GM12878 (cell line): ENCODE results near the gene CAMK2B. TPM values are rescaled to one million over a fixed set of nuclear protein-coding genes. Genes with fewer than 3 reads are reported as not detected.

Experiments
- ATAC-seq: fragments of 200-7000 bp; cut with Tn5 transposase; 3 replicates; pipeline ENCODE4 v1.9.1; 2020; ENCODE audit warnings: mild to moderate bottlenecking, moderate library complexity
- BruUV-seq: library from RNA; stranded (reverse); fragments of 400-500 nt; replicated peaks from 2 replicates; lab custom pipeline; 2021; lab: Mats Ljungman, UMichigan
- CTCF ChIA-PET: fragments of 300-600 bp; sonication (Branson Sonifier 250); formaldehyde crosslinking; extraction: SDS; loops from one replicate; lab custom pipeline; 2021; ENCODE audit warnings: inconsistent platforms; lab: Yijun Ruan, JAX
- POLR2A ChIA-PET: fragments of 350-600 bp; formaldehyde crosslinking; extraction: SDS; loops from one replicate; lab custom pipeline; 2021; ENCODE audit warnings: inconsistent platforms; lab: Charles Lee
- RAD21 ChIA-PET: fragments of 300-600 bp; sonication (Branson Sonifier 250); formaldehyde crosslinking; loops from one replicate; lab custom pipeline; 2023; ENCODE audit warnings: antibody characterized with exemption; ENCODE audit not compliant: unreplicated experiment; lab: Charles Lee
- SMC1A ChIA-PET: fragments of 300-600 bp; sonication (Branson Sonifier 250); formaldehyde crosslinking; loops from one replicate; lab custom pipeline; 2023; ENCODE audit not compliant: unreplicated experiment, uncharacterized antibody; lab: Charles Lee
- DNase-seq: peaks from one replicate; pipeline ENCODE4 v3.0.0-alpha.2; 2011; ENCODE audit warnings: low read depth, low spot score
- FAIRE-seq: peaks from 3 replicates; lab custom pipeline; 2011; peaks lifted over from hg19 to GRCh38; lab: Jason Lieb, UNC
- H2AFZ ChIP-seq: 2 replicates; pipeline ENCODE4 v1.6.0; 2011; ENCODE audit warnings: low read depth, low read length, control low read depth; ENCODE audit not compliant: control insufficient read depth
- H3K27ac ChIP-seq: 2 replicates; pipeline ENCODE4 v1.5.1; 2011; ENCODE audit warnings: control low read depth; ENCODE audit not compliant: control insufficient read depth, insufficient read depth
- H3K27me3 ChIP-seq, 2 experiments: replicated peaks in 1 of 2; 2 replicates each; pipeline versions ENCODE4 v1.6.0 to v1.6.1; 2011; ENCODE audit warnings: low read length in 1 of 2; ENCODE audit not compliant: control insufficient read depth in 2 of 2, insufficient read depth in 2 of 2
- H3K36me3 ChIP-seq, 2 experiments: 2 replicates each; pipeline ENCODE4 v1.5.1; 2011; ENCODE audit warnings: low read length in 1 of 2; ENCODE audit not compliant: control insufficient read depth in 2 of 2, insufficient read depth in 2 of 2
- H3K4me1 ChIP-seq: 2 replicates; pipeline ENCODE4 v1.6.1; 2011; ENCODE audit warnings: mild to moderate bottlenecking, low read length, moderate library complexity, mixed read lengths; ENCODE audit not compliant: control insufficient read depth, insufficient read depth
- H3K4me2 ChIP-seq: 2 replicates; pipeline ENCODE4 v1.6.0; 2011; ENCODE audit warnings: control low read depth; ENCODE audit not compliant: control insufficient read depth, insufficient read depth
- H3K4me3 ChIP-seq: fragments of 200-600 bp; sonication (generic); 2 replicates; pipeline ENCODE4 v1.5.1; 2016
- H3K79me2 ChIP-seq: 2 replicates; pipeline ENCODE4 v1.6.0; 2011; ENCODE audit warnings: low read length; ENCODE audit not compliant: control insufficient read depth, insufficient read depth
- H3K9ac ChIP-seq: 2 replicates; pipeline ENCODE4 v1.8.0; 2011; ENCODE audit warnings: low read length, control low read depth, mixed read lengths; ENCODE audit not compliant: control insufficient read depth, insufficient read depth
- H3K9me3 ChIP-seq: replicated peaks from 3 replicates; pipeline ENCODE4 v1.5.1; 2011; ENCODE audit warnings: mild to moderate bottlenecking, low read length; ENCODE audit not compliant: control insufficient read depth, insufficient read depth
- H4K20me1 ChIP-seq: 2 replicates; pipeline ENCODE4 v1.6.0; 2011; ENCODE audit not compliant: control insufficient read depth, insufficient read depth
- ASH2L ChIP-seq: fragments of 300-600, 200-600 bp; sonication (generic); IDR thresholded peaks from 2 replicates; pipeline ENCODE4 v1.6.1; 2017; ENCODE audit warnings: low read depth, mild to moderate bottlenecking, borderline replicate concordance
- EED ChIP-seq: sonication (generic); IDR thresholded peaks from 2 replicates; pipeline ENCODE4 v1.6.1; 2016; ENCODE audit warnings: antibody characterized with exemption, low read depth
- FOXM1 ChIP-seq: IDR thresholded peaks from 2 replicates; pipeline ENCODE4 v1.6.1; 2012; ENCODE audit warnings: low read depth, mild to moderate bottlenecking, inconsistent platforms, low read length, moderate library complexity
- IRF4 ChIP-seq: IDR thresholded peaks from 2 replicates; pipeline ENCODE4 v1.6.1; 2011; ENCODE audit warnings: low read depth, low read length
- PAX5 ChIP-seq: IDR thresholded peaks from 2 replicates; pipeline ENCODE4 v1.6.1; 2011; ENCODE audit warnings: low read depth, low read length, borderline replicate concordance
- PML ChIP-seq: IDR thresholded peaks from 2 replicates; pipeline ENCODE4 v1.6.1; 2012; ENCODE audit warnings: low read length, inconsistent platforms
- RAD21 ChIP-seq: IDR thresholded peaks from 2 replicates; pipeline ENCODE4 v1.6.1; 2011; ENCODE audit warnings: mild to moderate bottlenecking, low read depth, low read length, moderate library complexity; ENCODE audit not compliant: insufficient read depth
- SPI1 ChIP-seq: IDR thresholded peaks from 2 replicates; pipeline ENCODE4 v1.6.1; 2011; ENCODE audit warnings: low read depth, mild to moderate bottlenecking, low read length, moderate library complexity, borderline replicate concordance; ENCODE audit not compliant: insufficient read depth
- TAF1 ChIP-seq: IDR thresholded peaks from 2 replicates; pipeline ENCODE4 v1.6.1; 2011; ENCODE audit warnings: mild to moderate bottlenecking, low read depth, low read length, borderline replicate concordance
- TCF7 ChIP-seq: IDR thresholded peaks from 2 replicates; pipeline ENCODE4 v1.6.1; 2014; ENCODE audit warnings: antibody characterized with exemption, borderline replicate concordance
- WGBS: methylation state at CpG from one replicate; pipeline ENCODE4 v1.1.6; 2016; ENCODE audit warnings: low lambda C conversion rate; ENCODE audit not compliant: insufficient replicate concordance, insufficient coverage; ENCODE audit errors: missing lambda C conversion rate; 5-methylcytosine and 5-hydroxymethylcytosine counted together
- in situ Hi-C: fragments of 300-500 bp; cut with MboI; formaldehyde crosslinking; loops from 9 replicates; pipeline ENCODE4 v1.14.3; 2018; ENCODE audit warnings: mixed read lengths
- intact Hi-C: fragments of 100-400 bp; cut with micrococcal nuclease; formaldehyde crosslinking; loops from one replicate; pipeline ENCODE4 v1.14.2; 2022; ENCODE audit not compliant: unreplicated experiment
- polyA plus RNA-seq, 11 experiments: library from polyadenylated mRNA; depleted of rRNA in 4 of 11; unstranded in 6 of 11; stranded (reverse) in 5 of 11; fragments of >200 nt; fragmentation: Nextera tagmentation in 4 of 11; fragmentation: Illumina TruSeq in 1 of 11; extraction: Ambion mirVana in 4 of 11; extraction: Trizol in 1 of 11; gene quantifications; 1 replicate in 1 of 11; 2 replicates in 10 of 11; pipeline versions ENCODE4 v1.2.1 to v1.2.3, GENCODE V29; 2011 to 2016; ENCODE audit warnings: inconsistent platforms in 2 of 11, missing spikeins in 2 of 11, low read depth in 1 of 11
- total RNA-seq, 4 experiments: library from RNA; depleted of rRNA in 3 of 4; stranded (reverse); fragments of >200 nt in 3 of 4; fragmentation: Illumina TruSeq in 1 of 4; extraction: Trizol in 1 of 4; gene quantifications; 2 replicates each; pipeline versions ENCODE4 v1.2.1 to v1.2.3, GENCODE V29; 2013 to 2021
- TF ChIP-seq, protein P1 (sequence below): IDR thresholded peaks from 2 replicates; pipeline ENCODE4 v1.6.1; 2011; ENCODE audit warnings: borderline replicate concordance, low read depth, mild to moderate bottlenecking, moderate library complexity, low read length; ENCODE audit not compliant: insufficient read depth, poor library complexity, severe bottlenecking

The CAMK2B gene
- total and polyA plus RNA-seq, 10 of the 15 experiments (the other 5 are each of a cell fraction or from before 2014, with no cell fraction given): 0.06 to 0.23 (median 0.11) TPM; not detected in 5

GRCh38 chr7:44305564-44306507 is 19.6 kb downstream of the CAMK2B start:
- ATAC-seq (peak; percentile 52), DNase-seq (no peak), FAIRE-seq (no peak)
- intact Hi-C loops (loop anchor here (2.0 kb wide), 1 partner anchor 65 kb away; no protein-coding TSS in a partner anchor), in situ Hi-C loops (no loop called here)
- H3K4me1 ChIP-seq: no peaks in the 10 kb centered on the region; the same call in 1 of the 2 replicates
- no peak overlapping the region for H2AFZ ChIP-seq
- ChIA-PET RAD21 (no interaction called here), POLR2A (no interaction called here), CTCF (no interaction called here), SMC1A (no interaction called here)
- H4K20me1 ChIP-seq: no peaks in the 10 kb centered on the region
- no peak overlapping the region for H3K9ac ChIP-seq
- no TSS peak for BruUV-seq
- peaks cover 0 to 2% of the 10 kb centered on the region in 2 experiments; a peak in 3 of 4 replicates for H3K27me3 ChIP-seq
- no peak overlapping the region for H3K4me3 ChIP-seq
- H3K36me3 ChIP-seq: no peaks in the 10 kb centered on the region
- H3K4me2 ChIP-seq: no peak overlapping the region
- no peak overlapping the region for H3K27ac ChIP-seq
- TF ChIP-seq EED: 0 out of 2 replicates have a peak, but pooled peaks have one; percentile 35
- TF ChIP-seq, protein P1, sequence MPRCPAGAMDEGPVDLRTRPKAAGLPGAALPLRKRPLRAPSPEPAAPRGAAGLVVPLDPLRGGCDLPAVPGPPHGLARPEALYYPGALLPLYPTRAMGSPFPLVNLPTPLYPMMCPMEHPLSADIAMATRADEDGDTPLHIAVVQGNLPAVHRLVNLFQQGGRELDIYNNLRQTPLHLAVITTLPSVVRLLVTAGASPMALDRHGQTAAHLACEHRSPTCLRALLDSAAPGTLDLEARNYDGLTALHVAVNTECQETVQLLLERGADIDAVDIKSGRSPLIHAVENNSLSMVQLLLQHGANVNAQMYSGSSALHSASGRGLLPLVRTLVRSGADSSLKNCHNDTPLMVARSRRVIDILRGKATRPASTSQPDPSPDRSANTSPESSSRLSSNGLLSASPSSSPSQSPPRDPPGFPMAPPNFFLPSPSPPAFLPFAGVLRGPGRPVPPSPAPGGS: no peak
- TF ChIP-seq TAF1: no peak
- no peak for TF ChIP-seq TCF7
- 0 out of 2 replicates have a peak, but pooled peaks have one; percentile 12 for TF ChIP-seq PAX5
- no peak for TF ChIP-seq PML
- TF ChIP-seq IRF4: no peak
- TF ChIP-seq RAD21: no peak
- TF ChIP-seq SPI1: peak; percentile 47; the same call in 1 of the 2 replicates
- TF ChIP-seq FOXM1: no peak
- no peak for TF ChIP-seq ASH2L
- no peaks in the 10 kb centered on the region for H3K79me2 ChIP-seq
- 41% methylated on average over 12 of the region's 12 CpGs for WGBS
- no peaks in the 10 kb centered on the region for H3K9me3 ChIP-seq
